Ovary (tissue), 9 donors: ENCODE data around the gene EPB41L1. TPM values are rescaled to one million over a fixed set of nuclear protein-coding genes. Genes with fewer than 3 reads are reported as not detected.

ENCODE experiments used
- DNase-seq, 5 donors: peaks; one replicate each; pipeline ENCODE4 v3.0.0-alpha.2; 2019 to 2020
- H3K27ac ChIP-seq, 2 donors: fragments of 200-600 bp; one replicate each; pipeline versions ENCODE4 v1.5.1 to v1.8.0; 2019 to 2022
- H3K27me3 ChIP-seq: fragments of 200-600 bp; one replicate; pipeline ENCODE4 v1.8.0; 2022
- H3K36me3 ChIP-seq: fragments of 200-600 bp; sonication (generic); one replicate; pipeline ENCODE4 v1.5.1; 2019
- H3K4me1 ChIP-seq: one replicate; pipeline ENCODE4 v1.8.1; 2013; ENCODE audit warnings: mild to moderate bottlenecking, moderate library complexity; ENCODE audit not compliant: insufficient read depth
- H3K4me3 ChIP-seq: fragments of 200-600 bp; sonication (generic); one replicate; pipeline ENCODE4 v1.5.1; 2017
- H3K9me3 ChIP-seq, 2 donors: fragments of 200-600 bp in 1 of 2; sonication (generic) in 1 of 2; one replicate each; pipeline versions ENCODE4 v1.5.1 to v1.8.1; 2013 to 2019; ENCODE audit warnings: mild to moderate bottlenecking in 1 of 2, moderate library complexity in 1 of 2
- CTCF ChIP-seq, 3 donors: fragments of 450-650 bp in 2 of 3; fragments of 200-600 bp in 1 of 3; IDR thresholded peaks; one replicate each; pipeline versions ENCODE4 v1.5.1 to v1.8.0; 2016 to 2022; ENCODE audit warnings: antibody characterized with exemption in 3 of 3, mild to moderate bottlenecking in 1 of 3
- EP300 ChIP-seq: sonication (generic); formaldehyde crosslinking; IDR thresholded peaks from one replicate; pipeline ENCODE4 v1.6.1; 2017; ENCODE audit warnings: antibody characterized with exemption
- POLR2A ChIP-seq: fragments of 450-650 bp; IDR thresholded peaks from one replicate; pipeline ENCODE4 v1.6.1; 2017; ENCODE audit warnings: antibody characterized with exemption, mild to moderate bottlenecking, moderate library complexity
- WGBS, 3 donors: extraction: QIAGEN DNeasy Blood & Tissue Kit in 1 of 3; methylation state at CpG; one replicate each; pipeline versions ENCODE4 v1.1.5 to v1.1.7; 2013 to 2017; 5-methylcytosine and 5-hydroxymethylcytosine counted together
- intact Hi-C, 4 donors: fragments of 100-400 bp; cut with DNase I; formaldehyde crosslinking; loops; one replicate each; pipeline versions ENCODE4 v1.11.0 to v1.15.1; 2022 to 2023
- polyA plus RNA-seq, 2 donors: library from polyadenylated mRNA; stranded (reverse); fragments of 200-250 nt in 1 of 2; fragments of 350-450 nt in 1 of 2; fragmentation: Illumina TruSeq in 1 of 2; extraction: RNeasy Lipid Tissue Mini Kit (QIAGEN cat#74804) in 1 of 2; gene quantifications; one replicate each; pipeline ENCODE4 v1.2.3, GENCODE V29; 2013 to 2014
- total RNA-seq, 7 donors: library from RNA; depleted of rRNA in 2 of 7; stranded (reverse); fragments of >200 nt in 2 of 7; fragmentation: NEBNext Ultra II Directional in 3 of 7; extraction: Animal tissue kit (Norgen Biotek cat#: 25700) in 3 of 7; gene quantifications; one replicate each; pipeline versions ENCODE4 v1.1.0 to v1.2.4, GENCODE V29; 2016 to 2023
- donor health status: DM: no; HTN: no; CAD: no; lungs with moderate emphysema.
- donor health status: DM: no; HTN: no; CAD: no.
- donor health status: Bipolar disorder and iron deficiency.
- donor health status: DM: yes; HTN: yes; CAD: no.
- donor health status: DM: no; HTN: no; CAD: no.
- donor health status: DM: yes; HTN: yes; CAD: no.

EPB41L1 gene
- total and polyA plus RNA-seq, 9 donors, result 23.4 to 207 (median 63.2) TPM

- no peak for TF ChIP-seq POLR2A
- no peak for TF ChIP-seq CTCF (IDR thresholded peaks at IDR 0.05)
- no peak for TF ChIP-seq EP300
- Histone ChIP-seq H3K27me3 (no peaks in the 10 kb centered on the region), H3K27ac (no peak overlapping the region), H3K4me1 (no peaks in the 10 kb centered on the region), H3K9me3 (no peaks in the 10 kb centered on the region), H3K4me3 (no peak overlapping the region), H3K36me3 (no peaks in the 10 kb centered on the region)
- intact Hi-C loops, result loop anchor here in 3 of 4 donors (5.0 to 10.0 kb wide), 5 partner anchors 228 to 658 kb away; partner anchors contain the start of gene RAB5IF (in 1 of the 3)
- WGBS, 3 donors, result 81 to 88% (median 86%) methylated on average over 9 of the region's 9 CpGs
- DNase-seq, result no peak
Observed at GRCh38 chr20:36206641-36207040, 52.1 kb downstream of the EPB41L1 start.

GRCh38 chr20:36207602-36208001, 53.1 kb downstream of the EPB41L1 start:
- H3K9me3 ChIP-seq, result no peaks in the 10 kb centered on the region
- no peaks in the 10 kb centered on the region for H3K27me3 ChIP-seq
- H3K4me1 ChIP-seq, result no peaks in the 10 kb centered on the region
- TF ChIP-seq CTCF (IDR thresholded peaks at IDR 0.05) (no peak), EP300 (no peak), POLR2A (no peak)
- no peak for DNase-seq
- intact Hi-C loops, result loop anchor here in 3 of 4 donors (5.0 to 10.0 kb wide), 5 partner anchors 227 to 657 kb away; partner anchors contain the start of gene RAB5IF (in 1 of the 3)
- no peaks in the 10 kb centered on the region for H3K36me3 ChIP-seq
- H3K27ac ChIP-seq, result no peak overlapping the region
- 89 to 93% (median 91%) methylated on average over 11 of the region's 11 CpGs for WGBS, 3 donors
- no peak overlapping the region for H3K4me3 ChIP-seq

DNA sequence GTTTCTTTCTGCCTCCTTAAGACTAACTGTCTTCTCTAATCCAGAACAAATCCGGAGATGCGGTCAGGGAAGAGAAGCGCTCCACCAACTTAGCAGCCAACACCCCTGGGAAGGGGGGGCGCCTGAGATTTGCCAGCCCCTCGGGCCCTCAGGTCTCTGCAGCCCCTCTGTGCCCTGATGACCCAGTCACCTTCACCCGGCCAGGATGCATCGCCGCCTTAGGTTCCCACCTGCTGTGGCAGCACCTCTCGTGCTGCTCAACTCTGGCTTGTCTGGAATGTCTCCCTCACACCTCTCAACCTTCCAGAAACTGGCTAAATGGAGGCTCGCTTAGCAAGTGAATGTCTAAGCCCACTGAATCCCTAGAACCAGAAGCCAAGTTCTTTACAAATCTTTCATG, 53.7 kb downstream of the EPB41L1 start:
- 85 to 90% (median 89%) methylated on average over 10 of the region's 10 CpGs for WGBS, 3 donors
- H3K27ac ChIP-seq, result no peak overlapping the region
- no peaks in the 10 kb centered on the region for H3K4me1 ChIP-seq
- H3K27me3 ChIP-seq, result no peaks in the 10 kb centered on the region
- no peak for TF ChIP-seq POLR2A
- no peak for TF ChIP-seq CTCF (IDR thresholded peaks at IDR 0.05)
- TF ChIP-seq EP300, result no peak
- H3K36me3 ChIP-seq, result no peaks in the 10 kb centered on the region
- no peaks in the 10 kb centered on the region for H3K9me3 ChIP-seq
- no peak for DNase-seq
- intact Hi-C loops, result loop anchor here in 3 of 4 donors (5.0 to 10.0 kb wide), 5 partner anchors 227 to 657 kb away; partner anchors contain the start of gene RAB5IF (in 1 of the 3)
- no peak overlapping the region for H3K4me3 ChIP-seq

DNA sequence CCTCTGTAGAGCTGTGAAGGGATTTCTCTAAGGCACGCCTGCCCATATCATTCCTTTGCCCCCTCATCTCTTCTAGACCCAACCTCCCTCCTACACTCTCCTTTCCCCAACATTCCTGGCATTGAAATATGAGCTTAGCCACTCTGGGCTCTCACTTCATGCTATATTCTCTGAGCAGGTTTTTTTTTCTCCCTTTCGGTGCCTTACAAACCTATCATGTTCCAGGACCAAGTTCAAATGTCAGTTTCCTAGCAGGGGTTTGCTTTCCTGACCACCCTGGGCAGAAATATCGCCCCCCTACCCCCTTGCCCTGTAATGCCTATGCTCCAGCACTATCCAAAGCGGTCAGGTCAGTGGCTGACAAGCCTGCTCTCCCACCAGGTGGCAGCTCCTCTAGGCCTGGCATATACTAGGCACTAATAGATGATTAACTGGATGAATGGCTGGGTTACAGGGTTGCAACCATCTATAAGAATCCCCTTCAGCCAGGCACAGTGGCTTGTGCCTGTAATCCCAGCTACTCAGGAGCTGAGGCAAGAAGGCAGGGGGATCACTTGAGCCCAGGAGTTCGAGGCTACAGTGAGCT, 56.0 kb downstream of the EPB41L1 start:
- Histone ChIP-seq H3K9me3 (no peaks in the 10 kb centered on the region), H3K4me1 (peaks cover 2% of the 10 kb centered on the region), H3K27me3 (no peaks in the 10 kb centered on the region), H3K36me3 (no peaks in the 10 kb centered on the region), H3K4me3 (no peak overlapping the region), H3K27ac (no peak overlapping the region)
- TF ChIP-seq EP300 (no peak), CTCF (IDR thresholded peaks at IDR 0.05) (no peak), POLR2A (no peak)
- intact Hi-C loops, result no loop called here
- DNase-seq, result no peak
- WGBS, 3 donors, result 87 to 95% (median 91%) methylated on average over 5 of the region's 5 CpGs
